Effector memory CD4-positive, alpha-beta T cell (primary cell): ENCODE measurements around the gene GLDC.

Experiments used
- DNase-seq, 3 donors: peaks; one replicate each; pipeline ENCODE4 v3.0.0-alpha.2; 2020
- H3K27ac ChIP-seq: 2 replicates; pipeline ENCODE4 v1.7.0; 2013; ENCODE audit warnings: mild to moderate bottlenecking, low read length, moderate library complexity; ENCODE audit not compliant: insufficient read depth, poor library complexity, severe bottlenecking
- H3K27me3 ChIP-seq: replicated peaks from 2 replicates; pipeline ENCODE4 v1.7.0; 2013; ENCODE audit warnings: mild to moderate bottlenecking, low read length; ENCODE audit not compliant: insufficient read depth, control insufficient read depth, poor library complexity, severe bottlenecking
- H3K36me3 ChIP-seq: 2 replicates; pipeline ENCODE4 v1.7.0; 2013; ENCODE audit warnings: mild to moderate bottlenecking, low read length, moderate library complexity; ENCODE audit not compliant: control insufficient read depth, insufficient read depth
- H3K4me1 ChIP-seq: 2 replicates; pipeline ENCODE4 v1.7.0; 2013; ENCODE audit warnings: low read length, mild to moderate bottlenecking; ENCODE audit not compliant: control insufficient read depth, insufficient read depth, poor library complexity, severe bottlenecking
- H3K4me3 ChIP-seq: 2 replicates; pipeline ENCODE4 v1.7.0; 2013; ENCODE audit warnings: low read length, low read depth, mild to moderate bottlenecking; ENCODE audit not compliant: insufficient read depth, poor library complexity, severe bottlenecking
- H3K9me3 ChIP-seq: 2 replicates; pipeline ENCODE4 v1.7.0; 2013; ENCODE audit warnings: mild to moderate bottlenecking, low read length, moderate library complexity; ENCODE audit not compliant: control insufficient read depth

GLDC gene

DNA sequence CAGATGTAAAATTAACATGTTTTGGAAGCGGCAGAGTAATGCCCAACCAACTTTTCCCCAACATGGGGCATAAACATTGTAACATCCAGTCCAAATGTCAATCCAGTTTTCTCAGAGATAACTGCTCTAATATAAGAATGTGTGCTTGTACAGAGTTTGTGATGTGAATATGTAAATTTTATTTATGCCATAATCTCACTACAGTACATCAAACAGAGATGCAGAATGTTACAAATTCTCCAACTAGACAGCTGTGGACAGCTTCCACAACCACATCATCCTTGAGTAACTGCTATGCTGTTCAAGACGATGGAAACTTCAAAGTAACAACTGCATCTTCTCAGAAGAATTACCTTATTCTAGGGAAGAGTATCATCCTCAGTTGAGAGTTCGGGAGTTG lies 109.9 kb downstream of the GLDC start:
- DNase-seq: no peak
- Histone ChIP-seq H3K27me3 (no peaks in the 10 kb centered on the region), H3K4me1 (no peaks in the 10 kb centered on the region)

DNA sequence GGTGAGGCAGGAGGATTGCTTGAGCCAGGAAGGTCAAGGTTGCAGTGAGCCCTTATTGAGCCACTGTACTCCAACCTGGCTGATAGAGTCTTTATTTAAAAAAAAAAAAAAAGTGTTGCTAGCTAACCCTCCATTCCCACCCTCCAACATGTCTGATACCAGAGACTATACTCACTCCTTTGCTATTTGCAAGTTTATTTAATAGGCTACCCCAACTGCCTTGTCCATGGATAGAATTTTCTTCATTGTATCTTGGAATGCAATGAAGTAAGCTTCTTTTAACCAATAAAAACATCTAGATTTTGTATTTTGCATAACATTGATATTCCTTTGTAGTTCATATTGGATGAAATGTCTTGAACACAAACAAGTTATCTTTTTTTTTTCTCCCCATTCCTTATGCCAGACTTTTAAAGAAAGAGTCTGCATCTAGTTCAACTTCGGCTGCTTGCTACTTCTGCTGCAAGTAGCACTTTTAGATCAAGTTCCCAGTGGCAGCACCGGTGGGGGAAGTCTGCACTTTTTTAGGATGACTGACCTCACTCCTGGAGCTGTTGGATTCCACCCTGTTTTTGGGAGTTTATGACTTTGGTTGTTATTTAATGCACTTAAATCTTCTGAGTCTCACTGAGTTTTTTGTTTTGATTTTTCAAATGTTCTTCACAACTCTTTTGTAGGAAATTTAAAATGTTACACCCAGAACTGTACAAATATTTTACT lies 120.0 kb downstream of the GLDC start:
- no peak overlapping the region for H3K27ac ChIP-seq
- no peaks in the 10 kb centered on the region for H3K4me1 ChIP-seq
- no peaks in the 10 kb centered on the region for H3K9me3 ChIP-seq
- no peak for DNase-seq
- H3K4me3 ChIP-seq: no peak overlapping the region
- peaks cover 8% of the 10 kb centered on the region for H3K36me3 ChIP-seq
- H3K27me3 ChIP-seq: no peaks in the 10 kb centered on the region

More for the DNA sequence above, 109.9 kb downstream of the GLDC start:
- Histone ChIP-seq H3K36me3 (no peaks in the 10 kb centered on the region), H3K9me3 (no peaks in the 10 kb centered on the region), H3K27ac (no peak overlapping the region), H3K4me3 (no peak overlapping the region)

DNA sequence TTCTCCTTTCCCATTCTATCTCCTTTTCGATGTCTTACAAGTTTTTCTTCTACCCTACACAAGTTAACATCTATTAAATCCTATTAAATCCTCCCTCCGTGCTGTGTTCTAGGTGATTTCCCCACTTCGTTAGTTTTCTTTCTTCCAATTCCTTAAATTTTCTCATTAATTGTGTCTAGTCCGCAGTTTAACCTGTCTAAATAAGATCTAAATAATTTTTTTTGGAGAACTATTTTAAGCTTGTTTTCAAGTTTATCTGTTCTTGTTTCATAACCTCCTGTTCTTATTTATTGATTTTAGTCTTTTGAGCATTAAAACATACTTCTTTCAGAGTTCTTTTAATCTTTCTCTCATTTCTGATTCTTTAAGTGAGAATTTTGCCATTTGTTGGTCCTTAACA lies 123.3 kb downstream of the GLDC start:
- Histone ChIP-seq H3K27me3 (no peaks in the 10 kb centered on the region), H3K4me3 (no peak overlapping the region), H3K27ac (no peak overlapping the region), H3K4me1 (no peaks in the 10 kb centered on the region), H3K9me3 (no peaks in the 10 kb centered on the region), H3K36me3 (peaks cover 8% of the 10 kb centered on the region)
- no peak for DNase-seq

DNA sequence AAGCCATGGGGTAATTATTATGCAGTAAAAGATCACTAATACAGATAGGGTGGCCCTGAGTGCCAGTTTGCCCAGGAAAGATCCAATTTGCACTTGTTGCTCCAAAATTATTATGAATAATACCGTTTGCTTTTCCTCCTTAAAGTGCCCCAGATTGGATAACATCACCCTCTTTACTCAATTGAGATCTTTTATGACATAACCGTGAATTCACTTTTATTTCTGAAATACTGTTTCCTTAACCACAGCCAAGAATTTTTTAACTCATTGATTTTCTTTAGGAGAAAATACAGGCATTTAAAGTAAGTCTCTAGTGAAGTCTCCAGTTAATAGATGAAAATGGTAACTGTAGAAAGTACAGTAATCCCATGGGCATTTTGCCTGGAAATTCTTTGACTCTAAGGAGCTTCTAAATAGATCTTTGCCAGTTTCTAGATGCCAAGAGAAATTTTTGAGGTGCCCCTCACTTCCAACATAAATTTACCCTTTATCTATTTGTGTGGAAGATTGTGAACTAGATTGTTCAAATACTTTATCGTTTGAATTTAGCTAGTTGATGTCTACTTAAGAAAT lies 133.4 kb downstream of the GLDC start:
- H3K4me3 ChIP-seq: no peak overlapping the region
- no peaks in the 10 kb centered on the region for H3K4me1 ChIP-seq
- DNase-seq: no peak
- no peak overlapping the region for H3K27ac ChIP-seq
- peaks cover 4% of the 10 kb centered on the region for H3K36me3 ChIP-seq
- no peaks in the 10 kb centered on the region for H3K9me3 ChIP-seq
- no peaks in the 10 kb centered on the region for H3K27me3 ChIP-seq

DNA sequence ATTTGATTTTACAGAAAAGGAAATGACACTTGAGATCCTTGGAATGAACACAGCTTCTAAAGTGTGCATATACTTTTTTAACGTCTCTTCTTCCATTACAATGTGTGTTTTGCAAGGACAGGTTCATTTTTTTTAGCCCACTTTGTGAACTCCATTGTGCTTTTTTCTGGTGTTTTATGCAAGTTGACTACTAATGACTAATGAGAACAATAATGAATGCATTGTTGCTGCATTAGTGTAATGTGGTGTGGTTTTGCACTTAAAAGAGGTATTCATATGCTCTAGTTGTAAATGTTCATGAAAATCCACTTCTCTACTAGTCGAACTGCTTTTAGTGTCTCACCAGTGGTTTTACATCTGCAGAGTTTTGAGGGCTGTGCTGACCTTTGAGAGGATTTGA lies 139.0 kb downstream of the GLDC start:
- Histone ChIP-seq H3K9me3 (no peaks in the 10 kb centered on the region), H3K36me3 (peaks cover 38% of the 10 kb centered on the region), H3K27me3 (no peaks in the 10 kb centered on the region), H3K4me3 (no peak overlapping the region), H3K27ac (no peak overlapping the region), H3K4me1 (no peaks in the 10 kb centered on the region)
- no peak for DNase-seq

DNA sequence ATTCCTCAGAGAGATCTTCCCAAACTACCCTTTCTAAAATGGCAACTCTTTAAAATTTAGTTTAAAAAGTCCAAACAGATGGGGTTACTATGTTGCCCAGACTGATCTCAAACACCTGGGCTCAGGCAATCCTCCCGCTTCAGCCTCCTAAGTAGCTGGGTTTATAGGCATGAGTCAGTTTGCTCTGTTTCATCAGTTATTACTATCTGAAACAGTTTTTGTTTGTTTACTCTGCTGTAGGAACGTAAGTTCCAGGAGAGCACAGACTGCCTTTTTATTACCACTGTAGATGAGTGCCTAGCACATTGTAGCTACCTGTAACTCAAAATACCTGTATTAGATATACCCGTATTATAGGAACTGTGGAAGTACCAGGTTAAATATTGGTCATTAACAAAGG lies 143.1 kb downstream of the GLDC start:
- H3K36me3 ChIP-seq: peaks cover 70% of the 10 kb centered on the region
- H3K4me1 ChIP-seq: no peaks in the 10 kb centered on the region
- no peaks in the 10 kb centered on the region for H3K27me3 ChIP-seq
- no peak overlapping the region for H3K4me3 ChIP-seq
- DNase-seq: no peak
- H3K9me3 ChIP-seq: no peaks in the 10 kb centered on the region
- H3K27ac ChIP-seq: no peak overlapping the region

DNA sequence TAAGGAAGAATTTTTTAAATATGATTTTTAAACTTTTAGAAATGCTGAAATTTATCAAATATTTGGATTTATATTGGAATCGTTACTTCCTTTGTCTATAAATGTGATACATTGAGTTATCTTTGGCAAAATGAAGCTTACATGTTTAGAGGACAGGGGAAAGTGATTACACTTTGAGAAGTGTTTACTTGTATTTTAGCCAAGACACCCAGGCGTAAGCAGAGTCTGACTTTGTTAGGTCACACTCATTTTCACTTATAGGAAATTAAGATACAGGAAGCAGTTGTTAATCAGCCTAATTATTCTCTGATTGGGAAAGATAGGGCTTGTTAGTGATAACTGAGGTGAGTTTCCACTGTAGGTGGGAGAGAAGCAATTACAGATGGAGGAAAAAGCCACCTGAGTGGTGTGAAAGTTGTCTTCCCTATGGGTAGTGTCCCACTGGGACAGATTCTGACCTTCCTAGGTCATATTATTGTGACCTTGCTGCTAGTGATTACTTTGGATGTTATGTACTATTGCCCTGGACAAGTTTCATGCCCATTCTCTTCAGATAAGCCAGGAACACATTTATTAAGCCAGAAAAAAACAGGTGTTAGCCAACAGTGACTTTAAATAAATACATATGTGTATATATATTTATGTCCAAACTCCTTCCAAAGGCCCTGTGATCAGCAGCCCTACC lies 143.9 kb downstream of the GLDC start:
- H3K27ac ChIP-seq: no peak overlapping the region
- H3K4me1 ChIP-seq: no peaks in the 10 kb centered on the region
- no peaks in the 10 kb centered on the region for H3K9me3 ChIP-seq
- no peak overlapping the region for H3K4me3 ChIP-seq
- DNase-seq: no peak
- H3K27me3 ChIP-seq: no peaks in the 10 kb centered on the region
- H3K36me3 ChIP-seq: peaks cover 76% of the 10 kb centered on the region

DNA sequence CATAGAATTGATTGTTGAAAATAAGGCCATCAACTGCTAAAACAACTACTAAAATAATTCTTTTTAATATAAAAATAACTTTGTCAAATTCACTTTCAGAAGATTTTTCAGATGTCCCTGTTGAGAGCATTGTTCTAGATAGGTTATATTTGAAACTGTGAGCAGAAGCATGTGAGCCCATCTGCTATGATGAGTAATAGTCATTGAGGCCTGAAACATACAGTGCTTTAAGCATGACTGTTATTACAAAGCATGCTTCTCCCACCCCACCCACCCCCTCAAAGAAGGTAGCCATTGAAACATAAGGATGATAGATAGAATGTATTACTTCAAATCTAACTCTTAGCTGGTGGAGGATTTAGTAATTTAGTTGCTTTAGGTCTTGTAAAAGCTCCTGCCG lies 146.5 kb downstream of the GLDC start:
- Histone ChIP-seq H3K9me3 (no peaks in the 10 kb centered on the region), H3K4me1 (no peaks in the 10 kb centered on the region), H3K36me3 (peaks cover 62% of the 10 kb centered on the region), H3K27me3 (no peaks in the 10 kb centered on the region), H3K4me3 (no peak overlapping the region), H3K27ac (no peak overlapping the region)
- no peak for DNase-seq

DNA sequence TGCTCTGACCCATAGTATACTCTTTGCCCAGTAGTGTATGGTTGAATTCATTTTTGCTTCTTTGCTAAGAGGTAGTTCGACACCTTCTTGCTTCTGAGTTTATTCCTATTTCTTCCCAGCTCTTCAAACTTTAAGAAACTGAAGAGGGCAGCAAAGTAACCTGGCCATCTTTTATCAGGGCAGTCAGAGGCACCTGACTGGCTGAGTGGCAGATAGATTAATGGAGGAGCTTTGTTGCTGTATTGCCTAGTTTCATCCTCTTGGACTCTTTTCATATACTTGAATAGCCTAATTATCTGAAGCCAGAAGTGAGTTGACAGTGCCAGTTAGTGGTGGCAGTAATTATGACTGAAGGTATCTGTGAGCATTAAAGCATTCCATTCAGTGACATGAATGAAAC lies 150.1 kb downstream of the GLDC start:
- Histone ChIP-seq H3K36me3 (peaks cover 47% of the 10 kb centered on the region), H3K27ac (no peak overlapping the region), H3K4me3 (no peak overlapping the region), H3K27me3 (no peaks in the 10 kb centered on the region), H3K4me1 (no peaks in the 10 kb centered on the region), H3K9me3 (no peaks in the 10 kb centered on the region)
- DNase-seq: no peak

DNA sequence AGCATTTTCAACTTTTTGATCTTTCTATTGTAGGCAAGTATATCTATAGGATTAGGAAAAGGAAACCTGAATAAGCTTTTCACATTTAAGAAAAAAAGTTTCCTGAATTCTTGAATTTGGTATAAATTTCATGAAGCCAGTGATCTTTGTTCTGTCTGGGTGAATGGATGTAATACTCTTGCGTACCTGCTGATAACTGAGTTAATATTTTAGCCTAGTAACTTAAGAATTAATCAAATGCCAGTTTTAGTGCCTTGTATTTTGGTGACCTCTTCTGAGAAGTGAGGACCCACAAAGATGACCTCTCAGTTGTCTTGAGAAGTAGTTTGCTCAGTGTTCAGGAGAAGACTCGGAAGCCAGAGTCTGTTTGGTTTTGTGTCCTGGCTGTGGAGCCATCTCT lies 154.7 kb downstream of the GLDC start:
- Histone ChIP-seq H3K27me3 (no peaks in the 10 kb centered on the region), H3K4me1 (no peaks in the 10 kb centered on the region), H3K9me3 (no peaks in the 10 kb centered on the region), H3K4me3 (no peak overlapping the region), H3K36me3 (peaks cover 34% of the 10 kb centered on the region), H3K27ac (no peak overlapping the region)
- DNase-seq: no peak
